Thyroid gland (tissue), 4 donors: ENCODE results near the gene OGT. TPM values are rescaled to one million over a fixed set of nuclear protein-coding genes. Genes with fewer than 3 reads are reported as not detected.
"Not testable (repeated sequence)": the region's sequence is repeated elsewhere in the genome, so short reads cannot be mapped to it uniquely, and the experiment has no call there.

Source experiments
- DNase-seq, 2 donors: peaks; one replicate each; pipeline ENCODE4 v3.0.0-alpha.2; 2019
- H3K27ac ChIP-seq, 3 donors: fragments of 200-600 bp; sonication (generic); 1 replicate in 2 of 3; 2 replicates in 1 of 3; pipeline ENCODE4 v1.5.1; 2016 to 2019; ENCODE audit warnings: mild to moderate bottlenecking in 1 of 3, moderate library complexity in 1 of 3
- H3K27me3 ChIP-seq: fragments of 200-600 bp; sonication (generic); one replicate; pipeline ENCODE4 v1.5.1; 2019
- H3K36me3 ChIP-seq, 2 donors: fragments of 200-600 bp; sonication (generic); one replicate each; pipeline ENCODE4 v1.5.1; 2016 to 2019
- H3K4me1 ChIP-seq, 2 donors: fragments of 200-600 bp; sonication (generic); one replicate each; pipeline ENCODE4 v1.5.1; 2017 to 2019
- H3K4me3 ChIP-seq, 3 donors: fragments of 200-600 bp; sonication (generic); replicated peaks in 1 of 3; 1 replicate in 2 of 3; 2 replicates in 1 of 3; pipeline ENCODE4 v1.5.1; 2016; ENCODE audit warnings: mild to moderate bottlenecking in 1 of 3
- H3K9me3 ChIP-seq: fragments of 200-600 bp; sonication (generic); one replicate; pipeline ENCODE4 v1.5.1; 2017
- CTCF ChIP-seq, 6 experiments: fragments of 200-600 bp in 3 of 6; fragments of 450-650 bp in 3 of 6; sonication (generic) in 3 of 6; IDR thresholded peaks; one replicate each; pipeline ENCODE4 v1.5.1; 2016 to 2019; ENCODE audit warnings: antibody characterized with exemption in 6 of 6, mild to moderate bottlenecking in 2 of 6, inconsistent platforms in 1 of 6, moderate library complexity in 1 of 6
- POLR2A ChIP-seq, 2 donors: fragments of 450-650 bp; IDR thresholded peaks; one replicate each; pipeline ENCODE4 v1.6.1; 2017; ENCODE audit warnings: antibody characterized with exemption in 2 of 2, mild to moderate bottlenecking in 2 of 2, moderate library complexity in 1 of 2
- WGBS, 2 donors: methylation state at CpG; one replicate each; pipeline ENCODE4 v1.1.5; 2017; 5-methylcytosine and 5-hydroxymethylcytosine counted together
- intact Hi-C: fragments of 100-400 bp; cut with DNase I; formaldehyde crosslinking; loops from one replicate; pipeline ENCODE4 v1.15.1; 2023
- total RNA-seq, 4 donors: library from RNA; depleted of rRNA; stranded (reverse); fragments of >200 nt; gene quantifications; one replicate each; pipeline ENCODE4 v1.2.3, GENCODE V29; 2016

OGT gene
- total RNA-seq, 4 donors from 2014 or later = 162 to 218 (median 214) TPM

GRCh38 chrX:71546879-71547278 is 14.0 kb downstream of the OGT start:
- intact Hi-C loops = no loop called here
- Histone ChIP-seq H3K27me3 (no peaks in the 10 kb centered on the region), H3K4me1 (peaks cover 0 to 3% of the 10 kb centered on the region in 2 donors), H3K27ac (no peak overlapping the region), H3K4me3 (no peak overlapping the region), H3K36me3 (peaks cover 4 to 5% of the 10 kb centered on the region in 2 donors), H3K9me3 (no peaks in the 10 kb centered on the region)
- no peak for DNase-seq
- WGBS, 2 donors = 96 to 100% methylated on average over 13 of the region's 13 CpGs
- TF ChIP-seq CTCF (IDR thresholded peaks at IDR 0.05) (no peak), POLR2A (IDR thresholded peaks at IDR 0.05) (no peak)

GRCh38 chrX:71547339-71547738 is 14.4 kb downstream of the OGT start:
- no peak overlapping the region for H3K27ac ChIP-seq
- intact Hi-C loops = no loop called here
- WGBS, 2 donors = 78 to 79% methylated on average over 7 of the region's 7 CpGs

GRCh38 chrX:71549986-71550385 is 17.1 kb downstream of the OGT start:
- H3K27me3 ChIP-seq = no peaks in the 10 kb centered on the region
- no peak overlapping the region for H3K4me3 ChIP-seq
- H3K9me3 ChIP-seq = no peaks in the 10 kb centered on the region
- 90 to 97% methylated on average over 1 of the region's 1 CpG for WGBS, 2 donors
- H3K27ac ChIP-seq = no peak overlapping the region
- no peaks in the 10 kb centered on the region for H3K4me1 ChIP-seq
- DNase-seq = no peak
- no peak for TF ChIP-seq POLR2A (IDR thresholded peaks at IDR 0.05)
- intact Hi-C loops = no loop called here
- H3K36me3 ChIP-seq = peaks cover 8 to 13% of the 10 kb centered on the region in 2 donors

More at GRCh38 chrX:71547339-71547738, 14.4 kb downstream of the OGT start:
- peaks cover 0 to 3% of the 10 kb centered on the region in 2 donors for H3K4me1 ChIP-seq
- no peak for DNase-seq
- no peaks in the 10 kb centered on the region for H3K27me3 ChIP-seq
- H3K9me3 ChIP-seq = no peaks in the 10 kb centered on the region
- H3K36me3 ChIP-seq = peaks cover 4 to 5% of the 10 kb centered on the region in 2 donors
- H3K4me3 ChIP-seq = no peak overlapping the region
- no peak for TF ChIP-seq POLR2A (IDR thresholded peaks at IDR 0.05)
- TF ChIP-seq CTCF (IDR thresholded peaks at IDR 0.05) = no peak

GRCh38 chrX:71550578-71550977 is 17.7 kb downstream of the OGT start:
- TF ChIP-seq POLR2A (IDR thresholded peaks at IDR 0.05) = no peak
- TF ChIP-seq CTCF (IDR thresholded peaks at IDR 0.05) = no peak
- intact Hi-C loops = no loop called here
- 85 to 93% methylated on average over 3 of the region's 3 CpGs for WGBS, 2 donors
- Histone ChIP-seq H3K4me1 (no peaks in the 10 kb centered on the region), H3K36me3 (peaks cover 8 to 13% of the 10 kb centered on the region in 2 donors), H3K4me3 (no peak overlapping the region), H3K27me3 (no peaks in the 10 kb centered on the region), H3K27ac (no peak overlapping the region), H3K9me3 (no peaks in the 10 kb centered on the region)
- DNase-seq = no peak

- 96 to 97% methylated on average over 3 of the region's 3 CpGs for WGBS, 2 donors
- no peaks in the 10 kb centered on the region for H3K9me3 ChIP-seq
- no peak for DNase-seq
- TF ChIP-seq CTCF (IDR thresholded peaks at IDR 0.05) (no peak), POLR2A (IDR thresholded peaks at IDR 0.05) (no peak)
- no peaks in the 10 kb centered on the region for H3K4me1 ChIP-seq
- H3K27ac ChIP-seq = no peak overlapping the region
- H3K36me3 ChIP-seq = peaks cover 21 to 38% of the 10 kb centered on the region in 2 donors
- intact Hi-C loops = no loop called here
- H3K4me3 ChIP-seq = no peak overlapping the region
- no peaks in the 10 kb centered on the region for H3K27me3 ChIP-seq
Observed at GRCh38 chrX:71556036-71556435, 23.1 kb downstream of the OGT start.

GRCh38 chrX:71558920-71559319 is 26.0 kb downstream of the OGT start:
- H3K36me3 ChIP-seq = peaks cover 41 to 43% of the 10 kb centered on the region in 2 donors
- WGBS, 2 donors = 99 to 100% methylated on average over 5 of the region's 5 CpGs

GRCh38 chrX:71559773-71560172 is 26.9 kb downstream of the OGT start:
- H3K4me1 ChIP-seq, H3K9me3 ChIP-seq, intact Hi-C loops, H3K27me3 ChIP-seq, H3K27ac ChIP-seq, DNase-seq, H3K4me3 ChIP-seq: not testable (repeated sequence)
- peaks cover 46 to 51% of the 10 kb centered on the region in 2 donors for H3K36me3 ChIP-seq
- 94 to 95% methylated on average over 6 of the region's 6 CpGs for WGBS, 2 donors

More at GRCh38 chrX:71558920-71559319, 26.0 kb downstream of the OGT start:
- H3K9me3 ChIP-seq = no peaks in the 10 kb centered on the region
- DNase-seq = no peak
- no peak overlapping the region for H3K4me3 ChIP-seq
- TF ChIP-seq CTCF (IDR thresholded peaks at IDR 0.05) (no peak), POLR2A (IDR thresholded peaks at IDR 0.05) (no peak)
- H3K4me1 ChIP-seq = no peaks in the 10 kb centered on the region
- H3K27me3 ChIP-seq = no peaks in the 10 kb centered on the region
- intact Hi-C loops = no loop called here
- H3K27ac ChIP-seq = no peak overlapping the region
